D721Med (cell line): ENCODE results near the gene WASHC2A.
"Not testable (repeated sequence)": the region's sequence is repeated elsewhere in the genome, so short reads cannot be mapped to it uniquely, and the experiment has no call there.

Source experiments
- DNase-seq: peaks from one replicate; pipeline ENCODE4 v3.0.0; 2011; ENCODE audit warnings: low spot score; ENCODE audit not compliant: insufficient read length
- FAIRE-seq: peaks from 2 replicates; lab custom pipeline; 2011; peaks lifted over from hg19 to GRCh38; lab: Jason Lieb, UNC
- TF ChIP-seq, protein P1 (sequence below): IDR thresholded peaks from 2 replicates; pipeline ENCODE4 v1.5.1; 2012; ENCODE audit warnings: mild to moderate bottlenecking, control low read depth; ENCODE audit not compliant: insufficient read depth; ENCODE audit errors: missing control alignments

The WASHC2A gene, protein sequence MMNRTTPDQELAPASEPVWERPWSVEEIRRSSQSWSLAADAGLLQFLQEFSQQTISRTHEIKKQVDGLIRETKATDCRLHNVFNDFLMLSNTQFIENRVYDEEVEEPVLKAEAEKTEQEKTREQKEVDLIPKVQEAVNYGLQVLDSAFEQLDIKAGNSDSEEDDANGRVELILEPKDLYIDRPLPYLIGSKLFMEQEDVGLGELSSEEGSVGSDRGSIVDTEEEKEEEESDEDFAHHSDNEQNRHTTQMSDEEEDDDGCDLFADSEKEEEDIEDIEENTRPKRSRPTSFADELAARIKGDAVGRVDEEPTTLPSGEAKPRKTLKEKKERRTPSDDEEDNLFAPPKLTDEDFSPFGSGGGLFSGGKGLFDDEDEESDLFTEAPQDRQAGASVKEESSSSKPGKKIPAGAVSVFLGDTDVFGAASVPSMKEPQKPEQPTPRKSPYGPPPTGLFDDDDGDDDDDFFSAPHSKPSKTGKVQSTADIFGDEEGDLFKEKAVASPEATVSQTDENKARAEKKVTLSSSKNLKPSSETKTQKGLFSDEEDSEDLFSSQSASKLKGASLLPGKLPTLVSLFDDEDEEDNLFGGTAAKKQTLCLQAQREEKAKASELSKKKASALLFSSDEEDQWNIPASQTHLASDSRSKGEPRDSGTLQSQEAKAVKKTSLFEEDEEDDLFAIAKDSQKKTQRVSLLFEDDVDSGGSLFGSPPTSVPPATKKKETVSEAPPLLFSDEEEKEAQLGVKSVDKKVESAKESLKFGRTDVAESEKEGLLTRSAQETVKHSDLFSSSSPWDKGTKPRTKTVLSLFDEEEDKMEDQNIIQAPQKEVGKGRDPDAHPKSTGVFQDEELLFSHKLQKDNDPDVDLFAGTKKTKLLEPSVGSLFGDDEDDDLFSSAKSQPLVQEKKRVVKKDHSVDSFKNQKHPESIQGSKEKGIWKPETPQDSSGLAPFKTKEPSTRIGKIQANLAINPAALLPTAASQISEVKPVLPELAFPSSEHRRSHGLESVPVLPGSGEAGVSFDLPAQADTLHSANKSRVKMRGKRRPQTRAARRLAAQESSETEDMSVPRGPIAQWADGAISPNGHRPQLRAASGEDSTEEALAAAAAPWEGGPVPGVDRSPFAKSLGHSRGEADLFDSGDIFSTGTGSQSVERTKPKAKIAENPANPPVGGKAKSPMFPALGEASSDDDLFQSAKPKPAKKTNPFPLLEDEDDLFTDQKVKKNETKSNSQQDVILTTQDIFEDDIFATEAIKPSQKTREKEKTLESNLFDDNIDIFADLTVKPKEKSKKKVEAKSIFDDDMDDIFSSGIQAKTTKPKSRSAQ (N-terminal part only)

GRCh38 chr10:50067546-50068351 is at the start of gene WASHC2A:
WASHC2A (plus strand) TSS chr10:50067954; CDS start chr10:50068006, 52 bp downstream.
- not testable (repeated sequence) for FAIRE-seq

GRCh38 chr10:50019279-50019678 is 48.5 kb upstream of the WASHC2A start:
- DNase-seq, FAIRE-seq: not testable (repeated sequence)

More at GRCh38 chr10:50067546-50068351, at the start of gene WASHC2A:
- peak; percentile 25 for DNase-seq

- not testable (repeated sequence) for FAIRE-seq, DNase-seq
These were observed 47.2 kb upstream of the WASHC2A start for GRCh38 chr10:50020451-50021024.

- no peak for DNase-seq
- FAIRE-seq, result no peak
- TF ChIP-seq, protein P1, sequence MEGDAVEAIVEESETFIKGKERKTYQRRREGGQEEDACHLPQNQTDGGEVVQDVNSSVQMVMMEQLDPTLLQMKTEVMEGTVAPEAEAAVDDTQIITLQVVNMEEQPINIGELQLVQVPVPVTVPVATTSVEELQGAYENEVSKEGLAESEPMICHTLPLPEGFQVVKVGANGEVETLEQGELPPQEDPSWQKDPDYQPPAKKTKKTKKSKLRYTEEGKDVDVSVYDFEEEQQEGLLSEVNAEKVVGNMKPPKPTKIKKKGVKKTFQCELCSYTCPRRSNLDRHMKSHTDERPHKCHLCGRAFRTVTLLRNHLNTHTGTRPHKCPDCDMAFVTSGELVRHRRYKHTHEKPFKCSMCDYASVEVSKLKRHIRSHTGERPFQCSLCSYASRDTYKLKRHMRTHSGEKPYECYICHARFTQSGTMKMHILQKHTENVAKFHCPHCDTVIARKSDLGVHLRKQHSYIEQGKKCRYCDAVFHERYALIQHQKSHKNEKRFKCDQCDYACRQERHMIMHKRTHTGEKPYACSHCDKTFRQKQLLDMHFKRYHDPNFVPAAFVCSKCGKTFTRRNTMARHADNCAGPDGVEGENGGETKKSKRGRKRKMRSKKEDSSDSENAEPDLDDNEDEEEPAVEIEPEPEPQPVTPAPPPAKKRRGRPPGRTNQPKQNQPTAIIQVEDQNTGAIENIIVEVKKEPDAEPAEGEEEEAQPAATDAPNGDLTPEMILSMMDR, result no peak
These were observed 46.1 kb upstream of the WASHC2A start for GRCh38 chr10:50021646-50022045.

- not testable (repeated sequence) for DNase-seq, FAIRE-seq
These were observed 42.9 kb upstream of the WASHC2A start for GRCh38 chr10:50024716-50025383.

DNA sequence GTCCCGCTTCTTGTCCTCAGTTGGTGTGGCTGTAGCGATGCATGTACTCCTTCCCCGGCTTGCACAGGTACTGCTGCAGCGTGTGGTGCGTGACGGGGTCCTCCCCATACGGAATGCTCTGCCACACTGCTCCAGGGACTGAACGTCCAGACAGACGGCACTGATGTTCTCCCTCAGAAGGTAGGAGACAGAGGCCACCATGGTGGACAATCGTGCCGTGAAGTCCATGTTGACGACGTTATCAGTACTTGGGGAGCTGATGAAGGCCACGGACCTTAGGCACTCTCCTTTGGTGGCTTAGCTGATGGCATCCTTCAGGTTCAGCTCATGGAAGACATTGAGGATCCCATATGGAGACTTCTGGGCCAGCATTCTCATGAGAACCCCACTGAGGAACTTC is 42.1 kb upstream of the WASHC2A start:
- no peak for DNase-seq
- FAIRE-seq, result no peak
- TF ChIP-seq, protein P1, result no peak

GRCh38 chr10:50027195-50027594 is 40.6 kb upstream of the WASHC2A start:
- TF ChIP-seq, protein P1, result no peak
- DNase-seq (no peak), FAIRE-seq (no peak)

DNA sequence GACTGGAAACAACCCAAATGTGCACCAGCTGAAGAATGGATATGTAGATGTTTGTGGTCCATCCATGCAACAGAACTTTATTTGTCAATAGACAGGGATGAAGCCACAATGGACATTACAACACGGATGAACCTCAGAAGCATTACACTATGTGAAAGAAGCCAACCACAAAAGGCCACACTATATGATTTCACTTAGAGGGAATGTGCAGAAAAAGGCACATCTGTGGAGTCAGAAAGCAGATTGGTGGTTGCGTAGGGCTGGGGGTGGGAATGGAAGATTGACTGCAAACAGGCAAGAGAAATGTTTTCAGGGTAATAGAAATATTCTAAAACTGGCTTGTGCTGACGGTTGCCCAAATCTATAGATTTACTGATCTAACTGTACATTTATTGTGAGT is 34.3 kb upstream of the WASHC2A start:
- FAIRE-seq (no peak), DNase-seq (no peak)
- TF ChIP-seq, protein P1, result no peak

DNA sequence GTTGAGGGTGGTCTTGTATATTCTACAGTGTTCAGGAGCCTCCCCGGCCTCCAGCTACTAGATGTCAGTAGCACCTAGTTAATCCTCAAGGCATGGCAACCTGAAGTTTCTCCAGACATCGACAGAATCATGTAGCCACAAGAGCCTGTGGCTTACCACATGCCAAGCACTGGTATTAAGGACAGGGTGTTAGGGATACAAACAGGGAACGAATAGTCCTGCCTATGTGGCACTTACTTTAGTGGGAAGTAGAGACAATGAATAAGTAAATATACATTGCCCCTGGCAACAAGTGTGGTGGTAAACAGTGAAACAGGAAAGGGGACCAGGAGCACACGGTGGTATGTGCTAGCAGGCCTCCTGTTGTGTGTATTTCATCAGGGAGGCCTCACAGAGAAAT is 32.4 kb upstream of the WASHC2A start:
- FAIRE-seq, DNase-seq: not testable (repeated sequence)
